Measurements from ENCODE around the gene ZBTB46.

Gene ZBTB46

DNA sequence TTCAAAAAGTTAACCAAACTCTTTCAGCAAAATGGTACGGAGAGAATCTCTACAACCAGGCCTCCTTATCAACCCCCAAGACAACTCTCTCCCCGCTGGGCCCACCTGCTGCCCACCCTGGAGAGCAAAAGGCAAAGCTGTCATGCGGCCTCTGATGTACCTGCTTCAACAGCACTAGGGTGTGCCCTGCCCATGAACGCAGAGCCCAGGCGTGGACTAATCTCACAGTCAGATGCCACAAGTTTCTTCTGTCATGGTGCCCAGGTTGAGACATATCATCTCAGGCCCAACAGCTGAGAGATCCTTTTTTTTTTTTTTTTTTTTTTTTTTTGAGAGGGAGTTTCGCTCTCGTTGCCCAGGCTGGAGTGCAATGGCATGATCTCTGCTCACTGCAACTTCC, 65.2 kb downstream of the ZBTB46 start:
- Histone ChIP-seq H3K4me2 (ENCODE audit: low read length) (no peak overlapping the region), H3K9me3 (replicated peaks; ENCODE audit: low read length) (no peaks in the 10 kb centered on the region), H3K4me1 (ENCODE audit: control insufficient read depth, insufficient read depth, low read length) (no peaks in the 10 kb centered on the region), H3K4me3 (ENCODE audit: low read length) (no peak overlapping the region), H3K36me3 (ENCODE audit: insufficient read depth, low read length) (no peaks in the 10 kb centered on the region), H3K27me3 (ENCODE audit: control insufficient read depth, insufficient read depth, low read length) (peaks cover 19% of the 10 kb centered on the region), H3K9ac (ENCODE audit: low read depth, low read length) (no peak overlapping the region)

DNA sequence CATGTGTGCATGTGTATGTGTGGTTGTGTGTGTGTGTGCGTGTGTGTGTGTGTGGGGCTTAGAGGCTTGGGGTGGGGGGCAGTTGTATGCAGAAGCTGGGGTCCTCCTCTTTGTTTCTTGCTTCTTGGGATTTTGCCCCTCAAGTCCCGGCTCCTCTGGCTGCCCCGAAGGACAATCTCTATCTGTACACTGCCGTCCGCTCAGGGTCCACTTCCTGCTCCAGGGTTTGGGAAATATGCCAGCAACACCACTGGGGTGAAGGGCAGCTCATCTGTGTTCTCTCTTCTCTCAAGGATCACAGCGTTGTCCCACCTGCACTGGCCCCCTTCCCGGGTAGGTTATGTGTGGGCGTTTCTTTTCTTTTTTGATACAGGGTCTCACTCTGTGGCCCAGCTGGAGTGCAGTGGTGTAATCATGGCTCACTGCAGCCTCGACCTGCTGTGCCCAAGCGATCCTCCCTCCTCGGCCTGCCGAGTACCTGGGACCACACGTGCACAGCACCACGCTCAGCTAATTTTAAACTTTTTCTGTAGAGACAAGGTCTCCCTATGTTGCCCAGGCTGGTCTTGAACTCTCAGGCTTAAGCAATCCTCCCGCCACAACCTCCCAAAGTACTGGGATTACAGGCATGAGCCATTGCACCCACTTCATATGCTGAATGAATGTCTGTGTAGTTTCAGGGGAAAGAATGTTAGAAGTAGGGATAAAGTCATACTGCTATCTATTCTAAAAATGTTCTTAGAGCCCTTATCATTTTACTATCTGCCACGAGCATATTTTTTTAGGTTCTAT, 65.8 kb downstream of the ZBTB46 start:
- peaks cover 19% of the 10 kb centered on the region for H3K27me3 ChIP-seq (ENCODE audit: control insufficient read depth, insufficient read depth, low read length)
- no peaks in the 10 kb centered on the region for H3K4me1 ChIP-seq (ENCODE audit: control insufficient read depth, insufficient read depth, low read length)
- no peak overlapping the region for H3K9ac ChIP-seq (ENCODE audit: low read depth, low read length)
- no peak overlapping the region for H3K4me2 ChIP-seq (ENCODE audit: low read length)
- no peak overlapping the region for H3K4me3 ChIP-seq (ENCODE audit: low read length)
- no peaks in the 10 kb centered on the region for H3K9me3 ChIP-seq (replicated peaks; ENCODE audit: low read length)
- H3K36me3 ChIP-seq (ENCODE audit: insufficient read depth, low read length), result no peaks in the 10 kb centered on the region

GRCh38 chr20:63759377-63759901, 71.6 kb downstream of the ZBTB46 start:
- no peaks in the 10 kb centered on the region for H3K9me3 ChIP-seq (replicated peaks; ENCODE audit: low read length)
- no peak overlapping the region for H3K4me2 ChIP-seq (ENCODE audit: low read length)
- no peak overlapping the region for H3K9ac ChIP-seq (ENCODE audit: low read depth, low read length)
- H3K4me3 ChIP-seq (ENCODE audit: low read length), result no peak overlapping the region
- H3K36me3 ChIP-seq (ENCODE audit: insufficient read depth, low read length), result no peaks in the 10 kb centered on the region
- no peaks in the 10 kb centered on the region for H3K27me3 ChIP-seq (ENCODE audit: control insufficient read depth, insufficient read depth, low read length)
- no peaks in the 10 kb centered on the region for H3K4me1 ChIP-seq (ENCODE audit: control insufficient read depth, insufficient read depth, low read length)

DNA sequence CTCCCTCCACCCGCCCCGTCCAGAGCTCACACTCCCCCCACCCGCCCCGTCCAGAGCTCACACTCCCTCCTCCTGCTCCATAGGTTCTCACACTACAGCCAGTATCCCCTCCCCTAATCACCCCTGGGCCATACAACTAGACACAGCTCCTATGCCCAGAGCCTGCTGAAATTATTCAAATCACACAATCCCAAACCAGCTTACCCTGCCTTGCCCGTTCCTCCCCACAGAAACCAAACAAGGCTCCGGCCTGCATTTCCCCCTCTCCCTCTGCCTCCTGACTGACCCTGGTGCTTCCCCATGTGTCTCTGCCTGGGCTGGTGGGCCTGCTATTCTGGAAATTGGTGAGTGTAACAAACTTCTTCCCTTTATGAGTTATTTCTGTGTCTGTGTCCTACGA, 72.9 kb downstream of the ZBTB46 start:
- Histone ChIP-seq H3K4me2 (ENCODE audit: low read length) (no peak overlapping the region), H3K9ac (ENCODE audit: low read depth, low read length) (no peak overlapping the region), H3K27me3 (ENCODE audit: control insufficient read depth, insufficient read depth, low read length) (no peaks in the 10 kb centered on the region), H3K36me3 (ENCODE audit: insufficient read depth, low read length) (no peaks in the 10 kb centered on the region), H3K4me1 (ENCODE audit: control insufficient read depth, insufficient read depth, low read length) (no peaks in the 10 kb centered on the region), H3K9me3 (replicated peaks; ENCODE audit: low read length) (no peaks in the 10 kb centered on the region), H3K4me3 (ENCODE audit: low read length) (no peak overlapping the region)

DNA sequence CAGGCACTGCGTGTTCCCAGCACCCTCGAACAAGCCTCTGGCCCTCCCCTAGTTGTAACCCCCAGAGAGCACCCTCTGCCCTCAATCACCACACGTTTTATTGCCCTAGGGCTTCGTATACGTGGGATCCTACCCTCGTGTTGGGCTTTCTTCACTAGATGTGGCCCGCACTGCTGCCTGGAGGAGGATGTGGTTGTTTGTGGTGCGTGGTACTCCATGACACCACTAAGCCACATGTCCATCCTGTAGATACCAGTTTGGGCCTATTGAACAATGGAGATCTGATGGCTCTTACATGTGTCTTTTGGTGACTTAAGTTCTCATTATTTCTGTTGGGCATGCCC, 74.4 kb downstream of the ZBTB46 start:
- H3K27me3 ChIP-seq (ENCODE audit: control insufficient read depth, insufficient read depth, low read length), result no peaks in the 10 kb centered on the region

GRCh38 chr20:63755933-63756647, 75.0 kb downstream of the ZBTB46 start:
- no peak overlapping the region for H3K9ac ChIP-seq (ENCODE audit: low read depth, low read length)
- no peak overlapping the region for H3K4me3 ChIP-seq (ENCODE audit: low read length)
- H3K9me3 ChIP-seq (replicated peaks; ENCODE audit: low read length), result no peaks in the 10 kb centered on the region
- H3K4me2 ChIP-seq (ENCODE audit: low read length), result no peak overlapping the region
- H3K36me3 ChIP-seq (ENCODE audit: insufficient read depth, low read length), result no peaks in the 10 kb centered on the region
- no peaks in the 10 kb centered on the region for H3K27me3 ChIP-seq (ENCODE audit: control insufficient read depth, insufficient read depth, low read length)
- no peaks in the 10 kb centered on the region for H3K4me1 ChIP-seq (ENCODE audit: control insufficient read depth, insufficient read depth, low read length)

More for the DNA sequence above, 74.4 kb downstream of the ZBTB46 start:
- H3K9ac ChIP-seq (ENCODE audit: low read depth, low read length), result no peak overlapping the region
- H3K4me3 ChIP-seq (ENCODE audit: low read length), result no peak overlapping the region
- no peaks in the 10 kb centered on the region for H3K4me1 ChIP-seq (ENCODE audit: control insufficient read depth, insufficient read depth, low read length)
- H3K36me3 ChIP-seq (ENCODE audit: insufficient read depth, low read length), result no peaks in the 10 kb centered on the region
- no peaks in the 10 kb centered on the region for H3K9me3 ChIP-seq (replicated peaks; ENCODE audit: low read length)
- H3K4me2 ChIP-seq (ENCODE audit: low read length), result no peak overlapping the region

GRCh38 chr20:63754008-63754407, 77.1 kb downstream of the ZBTB46 start:
- Histone ChIP-seq H3K9me3 (replicated peaks; ENCODE audit: low read length) (no peaks in the 10 kb centered on the region), H3K9ac (ENCODE audit: low read depth, low read length) (no peak overlapping the region), H3K27me3 (ENCODE audit: control insufficient read depth, insufficient read depth, low read length) (no peaks in the 10 kb centered on the region), H3K36me3 (ENCODE audit: insufficient read depth, low read length) (no peaks in the 10 kb centered on the region), H3K4me3 (ENCODE audit: low read length) (no peak overlapping the region), H3K4me1 (ENCODE audit: control insufficient read depth, insufficient read depth, low read length) (no peaks in the 10 kb centered on the region), H3K4me2 (ENCODE audit: low read length) (no peak overlapping the region)

GRCh38 chr20:63753381-63753780, 77.7 kb downstream of the ZBTB46 start:
- Histone ChIP-seq H3K9me3 (replicated peaks; ENCODE audit: low read length) (no peaks in the 10 kb centered on the region), H3K4me1 (ENCODE audit: control insufficient read depth, insufficient read depth, low read length) (no peaks in the 10 kb centered on the region), H3K27me3 (ENCODE audit: control insufficient read depth, insufficient read depth, low read length) (no peaks in the 10 kb centered on the region), H3K36me3 (ENCODE audit: insufficient read depth, low read length) (no peaks in the 10 kb centered on the region), H3K4me3 (ENCODE audit: low read length) (no peak overlapping the region), H3K4me2 (ENCODE audit: low read length) (no peak overlapping the region), H3K9ac (ENCODE audit: low read depth, low read length) (no peak overlapping the region)

DNA sequence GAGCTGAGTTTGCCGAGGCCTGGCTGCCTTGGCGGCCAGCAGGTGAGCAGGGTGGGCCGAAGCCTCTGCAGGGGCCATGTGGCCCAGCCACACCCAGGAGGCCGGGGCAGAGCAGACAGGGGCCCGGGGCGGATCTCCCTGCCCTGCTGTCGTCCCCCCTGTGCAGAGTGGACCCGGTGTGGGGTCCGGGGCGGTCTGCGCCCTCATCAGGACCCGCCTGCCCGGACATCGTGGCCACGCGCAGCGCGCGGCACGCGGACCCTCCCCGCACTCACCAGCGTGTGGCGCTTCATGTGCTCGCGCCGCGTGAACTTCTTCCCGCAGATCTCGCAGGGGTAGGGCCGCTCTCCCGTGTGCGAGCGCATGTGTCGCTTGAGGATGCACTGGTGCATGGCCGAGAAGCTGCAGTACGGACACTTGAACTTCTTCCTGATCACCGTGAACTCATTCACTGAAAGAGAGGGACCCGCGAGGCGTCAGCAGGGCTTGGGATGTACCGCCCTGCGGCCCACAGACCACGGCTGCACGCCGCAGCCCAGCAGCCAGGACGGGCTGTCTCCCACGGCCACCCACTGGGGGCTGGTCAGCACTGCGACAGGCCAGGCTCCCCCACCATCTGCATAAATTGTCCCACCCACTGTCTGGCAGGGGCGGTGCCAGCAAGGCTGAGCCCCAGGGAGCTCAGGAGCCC, 78.5 kb downstream of the ZBTB46 start:
- no peak overlapping the region for H3K4me3 ChIP-seq (ENCODE audit: low read length)
- H3K4me2 ChIP-seq (ENCODE audit: low read length), result no peak overlapping the region
- H3K27me3 ChIP-seq (ENCODE audit: control insufficient read depth, insufficient read depth, low read length), result no peaks in the 10 kb centered on the region
- no peak overlapping the region for H3K9ac ChIP-seq (ENCODE audit: low read depth, low read length)
- no peaks in the 10 kb centered on the region for H3K36me3 ChIP-seq (ENCODE audit: insufficient read depth, low read length)
- H3K4me1 ChIP-seq (ENCODE audit: control insufficient read depth, insufficient read depth, low read length), result no peaks in the 10 kb centered on the region
- no peaks in the 10 kb centered on the region for H3K9me3 ChIP-seq (replicated peaks; ENCODE audit: low read length)

DNA sequence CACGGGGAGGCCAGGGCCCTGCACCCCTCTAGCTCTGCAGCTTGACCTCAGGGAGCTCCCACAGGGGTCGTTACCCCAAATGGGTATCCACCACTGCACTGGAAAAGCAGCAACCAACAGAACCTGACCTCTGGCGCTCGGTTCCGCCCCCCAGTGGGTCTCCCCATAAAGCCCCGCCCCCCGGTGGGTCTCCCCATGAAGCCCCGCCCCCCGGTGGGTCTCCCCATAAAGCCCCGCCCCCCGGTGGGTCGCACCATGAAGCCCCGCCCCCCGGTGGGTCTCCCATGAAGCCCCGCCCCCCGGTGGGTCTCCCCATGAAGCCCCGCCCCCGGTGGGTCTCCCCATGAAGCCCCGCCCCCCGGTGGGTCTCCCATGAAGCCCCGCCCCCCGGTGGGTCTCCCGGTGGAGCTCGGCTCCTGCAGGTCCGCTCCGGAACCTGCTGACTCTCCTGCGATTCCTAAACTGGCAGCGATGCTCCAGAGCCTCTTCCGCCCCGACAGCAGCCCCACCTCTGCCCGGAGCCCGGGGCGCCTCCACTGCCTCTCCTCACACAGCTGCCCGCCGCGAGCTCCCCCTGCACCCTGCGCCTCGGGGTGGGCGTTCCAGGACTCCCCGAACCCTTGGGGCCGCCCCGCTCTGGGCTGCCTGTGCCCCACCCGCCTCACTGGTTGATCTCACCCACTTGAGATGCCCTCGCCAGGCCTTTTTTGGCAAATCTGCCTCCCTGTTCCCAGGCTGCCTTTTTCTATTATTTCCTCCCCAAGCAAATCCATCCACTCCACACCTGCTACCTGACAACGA, 79.4 kb downstream of the ZBTB46 start:
- Histone ChIP-seq H3K9me3 (replicated peaks; ENCODE audit: low read length) (no peaks in the 10 kb centered on the region), H3K27me3 (ENCODE audit: control insufficient read depth, insufficient read depth, low read length) (no peaks in the 10 kb centered on the region), H3K4me2 (ENCODE audit: low read length) (no peak overlapping the region), H3K36me3 (ENCODE audit: insufficient read depth, low read length) (no peaks in the 10 kb centered on the region), H3K9ac (ENCODE audit: low read depth, low read length) (no peak overlapping the region), H3K4me3 (ENCODE audit: low read length) (no peak overlapping the region), H3K4me1 (ENCODE audit: control insufficient read depth, insufficient read depth, low read length) (no peaks in the 10 kb centered on the region)
